OCI-LY3 (cell line): ENCODE data around the gene PDHX.

Experiments
- EZH2phosphoT487 ChIP-seq: fragments of 200-600 bp; shearing (Covaris generic); IDR thresholded peaks from 2 replicates; pipeline ENCODE4 v1.6.1; 2018; ENCODE audit warnings: antibody characterized with exemption, mixed run types, low read depth
- TF ChIP-seq, protein P1 (sequence below): fragments of 200-600, 300-600 bp; sonication (generic); IDR thresholded peaks from 2 replicates; pipeline ENCODE4 v1.5.1; 2014; ENCODE audit warnings: antibody characterized with exemption, low read length, low read depth

DNA sequence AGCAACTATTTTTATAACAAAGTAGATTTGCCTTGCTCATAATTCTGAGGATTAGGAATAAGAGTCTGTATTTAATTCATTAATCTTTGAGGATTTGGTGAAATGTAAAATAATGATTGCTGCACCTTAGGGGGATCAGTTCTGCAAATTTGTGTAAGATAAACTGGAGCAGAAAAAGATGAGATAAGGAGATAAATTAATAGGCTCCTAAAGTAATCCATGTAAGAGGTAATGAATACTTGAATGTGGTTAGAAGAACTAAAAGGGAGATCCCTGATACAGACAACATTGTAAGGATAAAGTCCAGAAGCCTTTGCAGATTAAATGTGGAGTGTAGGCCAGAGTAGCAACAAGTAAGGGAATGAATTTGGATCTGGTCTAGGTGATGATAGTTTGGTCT, 45.6 kb downstream of the PDHX start:
- TF ChIP-seq, protein P1, sequence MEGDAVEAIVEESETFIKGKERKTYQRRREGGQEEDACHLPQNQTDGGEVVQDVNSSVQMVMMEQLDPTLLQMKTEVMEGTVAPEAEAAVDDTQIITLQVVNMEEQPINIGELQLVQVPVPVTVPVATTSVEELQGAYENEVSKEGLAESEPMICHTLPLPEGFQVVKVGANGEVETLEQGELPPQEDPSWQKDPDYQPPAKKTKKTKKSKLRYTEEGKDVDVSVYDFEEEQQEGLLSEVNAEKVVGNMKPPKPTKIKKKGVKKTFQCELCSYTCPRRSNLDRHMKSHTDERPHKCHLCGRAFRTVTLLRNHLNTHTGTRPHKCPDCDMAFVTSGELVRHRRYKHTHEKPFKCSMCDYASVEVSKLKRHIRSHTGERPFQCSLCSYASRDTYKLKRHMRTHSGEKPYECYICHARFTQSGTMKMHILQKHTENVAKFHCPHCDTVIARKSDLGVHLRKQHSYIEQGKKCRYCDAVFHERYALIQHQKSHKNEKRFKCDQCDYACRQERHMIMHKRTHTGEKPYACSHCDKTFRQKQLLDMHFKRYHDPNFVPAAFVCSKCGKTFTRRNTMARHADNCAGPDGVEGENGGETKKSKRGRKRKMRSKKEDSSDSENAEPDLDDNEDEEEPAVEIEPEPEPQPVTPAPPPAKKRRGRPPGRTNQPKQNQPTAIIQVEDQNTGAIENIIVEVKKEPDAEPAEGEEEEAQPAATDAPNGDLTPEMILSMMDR, result no peak
- TF ChIP-seq EZH2phosphoT487, result no peak
